Endodermal cell (in vitro differentiated cells): Measurements from ENCODE around the gene BRD8. TPM values are rescaled to one million over a fixed set of nuclear protein-coding genes. Genes with fewer than 3 reads are reported as not detected.

Experiments used
- DNase-seq: peaks from one replicate; pipeline ENCODE4 v3.0.0-alpha.2; 2017
- H3K27ac ChIP-seq: 2 replicates; pipeline ENCODE4 v1.5.1; 2013; ENCODE audit warnings: mild to moderate bottlenecking, low read depth, low read length, moderate library complexity
- H3K27me3 ChIP-seq: 2 replicates; pipeline ENCODE4 v1.6.1; 2013; ENCODE audit warnings: mild to moderate bottlenecking, low read length, moderate library complexity; ENCODE audit not compliant: insufficient read depth, control insufficient read depth, poor library complexity, severe bottlenecking
- H3K36me3 ChIP-seq: 2 replicates; pipeline ENCODE4 v1.7.0; 2013; ENCODE audit warnings: mild to moderate bottlenecking, low read length, moderate library complexity; ENCODE audit not compliant: control insufficient read depth, insufficient read depth
- H3K4me1 ChIP-seq: one replicate; pipeline ENCODE4 v1.7.0; 2013; ENCODE audit warnings: low read length; ENCODE audit not compliant: control insufficient read depth, insufficient read depth
- H3K4me3 ChIP-seq: 2 replicates; pipeline ENCODE4 v1.5.1; 2013; ENCODE audit warnings: mild to moderate bottlenecking, low read length, moderate library complexity
- H3K9ac ChIP-seq: 2 replicates; pipeline ENCODE4 v1.6.1; 2013; ENCODE audit warnings: mild to moderate bottlenecking, low read length, moderate library complexity; ENCODE audit not compliant: poor library complexity, severe bottlenecking; ENCODE audit errors: extremely low read depth
- H3K9me3 ChIP-seq: 2 replicates; pipeline ENCODE4 v1.6.1; 2013; ENCODE audit warnings: mild to moderate bottlenecking, low read length, moderate library complexity; ENCODE audit not compliant: control insufficient read depth
- H3K27ac Mint-ChIP-seq: 2 replicates; pipeline ENCODE4 v1.8.0; 2020; ENCODE audit warnings: mixed read lengths
- H3K27me3 Mint-ChIP-seq: 2 replicates; pipeline ENCODE4 v1.8.0; 2021; ENCODE audit warnings: mild to moderate bottlenecking, mixed read lengths; ENCODE audit not compliant: insufficient read depth
- H3K36me3 Mint-ChIP-seq: 2 replicates; pipeline ENCODE4 v1.8.0; 2020; ENCODE audit warnings: low read depth, mixed read lengths
- H3K4me1 Mint-ChIP-seq: 2 replicates; pipeline ENCODE4 v1.8.0; 2020; ENCODE audit warnings: mixed read lengths
- H3K4me3 Mint-ChIP-seq: 2 replicates; pipeline ENCODE4 v1.8.0; 2020; ENCODE audit warnings: mild to moderate bottlenecking, moderate library complexity, mixed read lengths
- H3K9me3 Mint-ChIP-seq: 2 replicates; pipeline ENCODE4 v1.8.0; 2020; ENCODE audit warnings: mild to moderate bottlenecking, mixed read lengths
- CTCF ChIP-seq: fragments of 200-600 bp; sonication (generic); conservative IDR thresholded peaks from 2 replicates; pipeline ENCODE4 v1.5.0; 2021; ENCODE audit warnings: antibody characterized with exemption, mild to moderate bottlenecking
- WGBS, 2 experiments: methylation state at CpG; one replicate each; pipeline versions ENCODE4 v1.1.5 to v1.1.7; 2013; ENCODE audit warnings: missing lambda C conversion rate in 2 of 2, mixed read lengths in 1 of 2; ENCODE audit not compliant: insufficient coverage in 1 of 2, insufficient read length in 1 of 2; 5-methylcytosine and 5-hydroxymethylcytosine counted together
- total RNA-seq, 2 donors: library from RNA; stranded (reverse); fragmentation: NEBNext Ultra II Directional in 1 of 2; extraction: Animal tissue kit (Norgen Biotek cat#: 25700) in 1 of 2; gene quantifications; 2 replicates in 1 of 2; 3 replicates in 1 of 2; pipeline ENCODE4 v1.2.1, GENCODE V29; 2021

The BRD8 gene
- total RNA-seq, 2 donors from 2014 or later = 120 to 122 TPM

GRCh38 chr5:138111937-138112336 lies 66.5 kb downstream of the BRD8 start:
- H3K9me3 ChIP-seq = no peaks in the 10 kb centered on the region
- no peaks in the 10 kb centered on the region for H3K36me3 ChIP-seq
- Mint-ChIP-seq H3K9me3 (no peaks in the 10 kb centered on the region), H3K4me3 (no peak overlapping the region), H3K4me1 (peaks cover 14% of the 10 kb centered on the region), H3K27ac (no peak overlapping the region), H3K27me3 (no peaks in the 10 kb centered on the region), H3K36me3 (no peaks in the 10 kb centered on the region)
- no peaks in the 10 kb centered on the region for H3K4me1 ChIP-seq
- no peak overlapping the region for H3K27ac ChIP-seq
- no peak overlapping the region for H3K4me3 ChIP-seq
- H3K9ac ChIP-seq = no peak overlapping the region
- TF ChIP-seq CTCF = no peak
- 88% methylated on average over 1 of the region's 1 CpG; no CpG with 5 or more reads in 1 of the 2 experiments for WGBS, 2 experiments
- H3K27me3 ChIP-seq = no peaks in the 10 kb centered on the region
- no peak for DNase-seq

GRCh38 chr5:138111181-138111580 lies 67.2 kb downstream of the BRD8 start:
- no peaks in the 10 kb centered on the region for H3K36me3 ChIP-seq
- no peak overlapping the region for H3K27ac ChIP-seq
- DNase-seq = no peak
- Mint-ChIP-seq H3K36me3 (no peaks in the 10 kb centered on the region), H3K27me3 (no peaks in the 10 kb centered on the region), H3K9me3 (no peaks in the 10 kb centered on the region), H3K27ac (no peak overlapping the region), H3K4me3 (no peak overlapping the region), H3K4me1 (peaks cover 17% of the 10 kb centered on the region)
- H3K9me3 ChIP-seq = no peaks in the 10 kb centered on the region
- H3K9ac ChIP-seq = no peak overlapping the region
- H3K27me3 ChIP-seq = no peaks in the 10 kb centered on the region
- no peak overlapping the region for H3K4me3 ChIP-seq
- WGBS, 2 experiments = 91 to 100% methylated on average over 4 of the region's 4 CpGs
- TF ChIP-seq CTCF = no peak
- no peaks in the 10 kb centered on the region for H3K4me1 ChIP-seq

GRCh38 chr5:138110266-138110963 lies 68.0 kb downstream of the BRD8 start:
- peaks cover 20% of the 10 kb centered on the region for H3K4me1 Mint-ChIP-seq
- Histone ChIP-seq H3K27me3 (no peaks in the 10 kb centered on the region), H3K27ac (no peak overlapping the region), H3K4me3 (no peak overlapping the region), H3K9me3 (no peaks in the 10 kb centered on the region), H3K36me3 (no peaks in the 10 kb centered on the region), H3K9ac (no peak overlapping the region), H3K4me1 (no peaks in the 10 kb centered on the region)
- no peak overlapping the region for H3K27ac Mint-ChIP-seq
- peak; percentile 68 for DNase-seq
- H3K27me3 Mint-ChIP-seq = no peaks in the 10 kb centered on the region
- WGBS, 2 experiments = 40 to 58% methylated on average over 1 to 4 of the region's 4 CpGs
- H3K4me3 Mint-ChIP-seq = no peak overlapping the region
- H3K36me3 Mint-ChIP-seq = no peaks in the 10 kb centered on the region
- TF ChIP-seq CTCF = no peak
- no peaks in the 10 kb centered on the region for H3K9me3 Mint-ChIP-seq
